ENCODE data around the gene ANKRD16. TPM values are rescaled to one million over a fixed set of nuclear protein-coding genes. Genes with fewer than 3 reads are reported as not detected.
A peak's percentile ranks its signal among the peaks of the same experiment; 100 is the strongest.

ANKRD16 gene
- total and polyA plus RNA-seq, 2 of the 8 experiments (the other 6 are each of a cell fraction or from before 2014, with no cell fraction given) = 8.2 to 12.7 TPM

DNA sequence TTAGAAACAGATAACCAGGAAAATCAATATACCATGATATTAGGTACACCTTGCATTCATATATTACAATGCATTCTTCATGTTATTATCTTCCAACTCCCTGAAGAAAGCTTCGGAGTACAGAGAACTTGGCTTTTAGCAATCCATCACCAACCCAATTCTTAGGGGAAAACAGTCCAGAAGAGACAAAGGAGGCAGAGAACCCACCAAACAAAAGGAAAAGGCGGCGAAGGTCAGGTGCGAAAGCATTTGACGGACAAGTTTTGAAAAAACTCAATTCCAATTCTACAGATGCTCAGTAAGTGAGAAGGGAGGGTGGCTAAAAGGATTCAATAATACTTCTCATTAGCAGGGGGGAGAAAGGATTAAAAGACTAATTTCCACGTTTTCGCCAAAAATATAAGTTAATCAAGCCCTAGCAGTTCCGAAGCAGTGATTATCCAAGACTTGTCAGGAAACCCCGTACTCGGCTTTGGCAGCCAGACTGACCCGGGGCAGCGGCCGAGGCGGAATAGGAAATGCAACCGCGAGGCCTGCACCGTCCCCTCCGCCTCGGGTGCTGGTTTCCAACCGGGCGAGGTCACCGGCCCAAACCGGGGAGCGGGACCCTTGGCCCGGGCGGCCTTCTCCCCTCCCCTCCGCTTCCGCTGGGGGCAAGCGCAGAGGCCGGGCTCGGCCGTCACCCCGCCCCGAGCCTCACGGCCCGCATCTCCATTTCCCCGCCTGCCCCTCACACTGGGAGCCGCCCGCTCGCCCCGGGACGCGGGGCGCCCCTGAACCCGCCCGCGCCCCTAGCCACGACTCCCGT, 77.2 kb downstream of the ANKRD16 start (continued):
- no peak for TF ChIP-seq SUZ12 (IDR thresholded peaks at IDR 0.05; ENCODE audit: low read length)
- TF ChIP-seq CHD2 (IDR thresholded peaks at IDR 0.05; ENCODE audit: low read length) = no peak
- TF ChIP-seq SIRT6 (IDR thresholded peaks at IDR 0.05; ENCODE audit: low read length) = no peak
- no peak for TF ChIP-seq POU5F1 (IDR thresholded peaks at IDR 0.05; ENCODE audit: low read depth, low read length)
- TF ChIP-seq CTBP2 (IDR thresholded peaks at IDR 0.05; ENCODE audit: borderline replicate concordance, insufficient read depth, insufficient read length, low read length) = no peak
- TF ChIP-seq TAF1 (IDR thresholded peaks at IDR 0.05; ENCODE audit: low read depth, low read length) = no peak
- peak; percentile 70 for TF ChIP-seq SAP30 (IDR thresholded peaks at IDR 0.05; ENCODE audit: insufficient read depth, insufficient replicate concordance, low read length)
- no peak for TF ChIP-seq CBX8 (IDR thresholded peaks at IDR 0.05; ENCODE audit: borderline replicate concordance, low read depth, low read length)
- TF ChIP-seq CHD1 (IDR thresholded peaks at IDR 0.05; ENCODE audit: low read depth, low read length) = peak; percentile 36; the same call in 1 of the 2 replicates

Other genes with a start within 250 kb of the ANKRD16 start
- gene ASB13, start 223.3 kb downstream of the ANKRD16 start, total RNA-seq (2021; fragmentation: NEBNext Ultra II Directional; extraction: Animal tissue kit (Norgen Biotek cat#: 25700)) = 20.2 and 22.2 TPM in 2 replicates
- 12.3 and 17.0 TPM in 2 replicates for gene ASB13, start 223.3 kb downstream of the ANKRD16 start, polyA plus RNA-seq (2011; rRNA removed)
- gene TASOR2, start 205.1 kb downstream of the ANKRD16 start, total RNA-seq (2021; fragmentation: NEBNext Ultra II Directional; extraction: Animal tissue kit (Norgen Biotek cat#: 25700)) = 73.8 and 74.9 TPM in 2 replicates
- gene TASOR2, start 205.1 kb downstream of the ANKRD16 start, polyA plus RNA-seq (2011; rRNA removed) = 11.8 and 13.1 TPM in 2 replicates
- 368 and 385 TPM in 2 replicates for gene GDI2, start 76.5 kb downstream of the ANKRD16 start, total RNA-seq (2021; fragmentation: NEBNext Ultra II Directional; extraction: Animal tissue kit (Norgen Biotek cat#: 25700))
- 168 and 169 TPM in 2 replicates for gene GDI2, start 76.5 kb downstream of the ANKRD16 start, polyA plus RNA-seq (2011; rRNA removed)
- gene FBH1, start 350 bp upstream of the ANKRD16 start, total RNA-seq (2021; fragmentation: NEBNext Ultra II Directional; extraction: Animal tissue kit (Norgen Biotek cat#: 25700)) = 49.0 and 51.8 TPM in 2 replicates
- gene FBH1, start 350 bp upstream of the ANKRD16 start, polyA plus RNA-seq (2011; rRNA removed) = 31.1 and 42.2 TPM in 2 replicates
- 0.98 and 1.3 TPM in 2 replicates for gene IL15RA, start 87.7 kb upstream of the ANKRD16 start, total RNA-seq (2021; fragmentation: NEBNext Ultra II Directional; extraction: Animal tissue kit (Norgen Biotek cat#: 25700))
- gene IL15RA, start 87.7 kb upstream of the ANKRD16 start, polyA plus RNA-seq (2011; rRNA removed) = 1.4 and 2.5 TPM in 2 replicates
- not detected in 2 replicates for gene IL2RA, start 172.5 kb upstream of the ANKRD16 start, total RNA-seq (2021; fragmentation: NEBNext Ultra II Directional; extraction: Animal tissue kit (Norgen Biotek cat#: 25700))
- gene IL2RA, start 172.5 kb upstream of the ANKRD16 start, polyA plus RNA-seq (2011; rRNA removed) = not detected in 2 replicates
- 120 and 128 TPM in 2 replicates for gene RBM17, start 199.1 kb upstream of the ANKRD16 start, total RNA-seq (2021; fragmentation: NEBNext Ultra II Directional; extraction: Animal tissue kit (Norgen Biotek cat#: 25700))
- 15.7 and 22.9 TPM in 2 replicates for gene RBM17, start 199.1 kb upstream of the ANKRD16 start, polyA plus RNA-seq (2011; rRNA removed)